ENCODE measurements around the gene PIEZO1.

DNA sequence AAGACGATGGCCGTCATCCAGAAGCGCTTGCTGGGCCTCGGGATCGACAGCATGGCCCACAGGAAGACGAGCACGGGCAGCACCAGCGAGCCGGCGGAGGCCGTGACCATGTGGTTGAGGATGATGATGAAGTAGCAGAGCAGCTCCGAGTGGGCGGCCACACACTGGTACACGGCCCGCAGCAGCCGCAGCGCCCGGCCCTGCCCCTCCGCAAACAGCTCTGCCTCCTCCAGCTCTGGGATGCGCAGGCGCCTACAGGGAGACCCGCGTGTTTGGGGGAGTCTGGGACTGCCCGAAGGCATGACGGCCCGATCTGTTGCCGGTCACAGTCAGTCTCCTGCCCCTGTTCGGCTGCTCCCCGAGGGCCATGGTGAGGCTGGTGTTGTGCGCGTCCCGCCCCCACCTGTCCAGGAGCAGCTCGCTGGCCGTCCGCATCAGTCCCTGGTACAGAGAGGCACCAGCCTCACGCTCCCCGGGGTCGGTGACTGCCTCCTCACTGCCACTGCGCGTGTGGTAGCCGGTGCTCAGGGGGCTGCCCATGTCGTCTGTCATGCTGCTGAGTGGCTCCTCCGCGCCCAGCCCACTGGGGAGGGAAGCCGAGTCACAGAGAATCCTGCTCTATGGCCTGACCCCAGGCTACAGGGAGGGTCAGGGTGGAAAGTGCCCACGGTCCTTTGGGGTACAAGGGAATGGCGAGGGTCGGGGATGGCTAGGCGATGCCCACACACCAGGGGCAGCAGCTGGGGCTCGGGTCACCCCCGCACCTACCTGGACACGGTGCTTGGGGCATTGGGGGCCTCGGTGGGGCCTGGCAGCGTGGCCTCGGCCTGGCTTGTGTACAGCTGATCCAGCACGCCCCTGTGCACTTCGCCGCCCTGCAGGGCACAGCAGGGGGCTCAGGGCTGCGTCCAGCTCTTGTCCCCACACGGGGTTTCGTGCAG, 62.9 kb downstream of the PIEZO1 start:
- TF ChIP-seq, protein P1, sequence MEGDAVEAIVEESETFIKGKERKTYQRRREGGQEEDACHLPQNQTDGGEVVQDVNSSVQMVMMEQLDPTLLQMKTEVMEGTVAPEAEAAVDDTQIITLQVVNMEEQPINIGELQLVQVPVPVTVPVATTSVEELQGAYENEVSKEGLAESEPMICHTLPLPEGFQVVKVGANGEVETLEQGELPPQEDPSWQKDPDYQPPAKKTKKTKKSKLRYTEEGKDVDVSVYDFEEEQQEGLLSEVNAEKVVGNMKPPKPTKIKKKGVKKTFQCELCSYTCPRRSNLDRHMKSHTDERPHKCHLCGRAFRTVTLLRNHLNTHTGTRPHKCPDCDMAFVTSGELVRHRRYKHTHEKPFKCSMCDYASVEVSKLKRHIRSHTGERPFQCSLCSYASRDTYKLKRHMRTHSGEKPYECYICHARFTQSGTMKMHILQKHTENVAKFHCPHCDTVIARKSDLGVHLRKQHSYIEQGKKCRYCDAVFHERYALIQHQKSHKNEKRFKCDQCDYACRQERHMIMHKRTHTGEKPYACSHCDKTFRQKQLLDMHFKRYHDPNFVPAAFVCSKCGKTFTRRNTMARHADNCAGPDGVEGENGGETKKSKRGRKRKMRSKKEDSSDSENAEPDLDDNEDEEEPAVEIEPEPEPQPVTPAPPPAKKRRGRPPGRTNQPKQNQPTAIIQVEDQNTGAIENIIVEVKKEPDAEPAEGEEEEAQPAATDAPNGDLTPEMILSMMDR (IDR thresholded peaks at IDR 0.05), result no peak
- TF ChIP-seq EZH2 (IDR thresholded peaks at IDR 0.05; ENCODE audit: borderline replicate concordance, insufficient read depth, low read depth, low read length, poor library complexity, severe bottlenecking), result no peak

All from B cell (primary cell).